ENCODE measurements around the gene CCDC167. TPM values are rescaled to one million over a fixed set of nuclear protein-coding genes. Genes with fewer than 3 reads are reported as not detected.

CCDC167 gene
- total RNA-seq, 2 experiments from 2014 or later: 53.4 to 57.1 TPM

DNA sequence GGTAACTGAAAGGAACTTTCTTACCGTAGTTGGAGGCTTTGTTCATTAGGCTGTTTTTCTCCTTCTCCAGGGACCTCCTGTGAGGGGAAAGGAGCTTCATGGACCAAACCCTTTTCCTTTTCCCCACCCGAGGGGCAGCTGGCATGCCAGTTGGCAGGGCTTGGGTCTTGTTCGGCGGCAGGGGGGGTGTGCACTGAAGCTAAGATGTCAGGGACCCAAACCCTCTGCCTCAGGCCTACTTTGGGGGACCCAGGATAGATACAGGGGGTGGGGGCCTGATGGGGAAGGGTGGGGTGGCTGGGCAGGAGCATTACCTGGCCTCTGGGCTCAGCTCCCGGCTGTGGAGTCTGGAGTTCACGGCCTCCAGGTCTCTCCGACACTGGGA is 14.9 kb downstream of the CCDC167 start:
- peaks cover 21% of the 10 kb centered on the region for H3K4me1 Mint-ChIP-seq (ENCODE audit: low read depth)
- CTCF ChIA-PET: interaction anchor here (0.5 to 4.4 kb wide), 13 partner anchors 10 to 207 kb away, joined by 3 to 54 read pairs (median 4); partner anchors contain the start of gene CCDC167
- H3K4me3 Mint-ChIP-seq: no peak overlapping the region
- DNase-seq: no peak
- H3K27me3 Mint-ChIP-seq (ENCODE audit: low read depth): no peaks in the 10 kb centered on the region
- peaks cover 23% of the 10 kb centered on the region for H3K36me3 Mint-ChIP-seq (ENCODE audit: low read depth)
- H3K9me3 Mint-ChIP-seq: no peaks in the 10 kb centered on the region
- intact Hi-C loops (cut with micrococcal nuclease): loop anchor here (1.0 to 2.0 kb wide), 5 partner anchors 82 to 208 kb away; no protein-coding TSS in a partner anchor
- H3K27ac Mint-ChIP-seq: no peak overlapping the region

DNA sequence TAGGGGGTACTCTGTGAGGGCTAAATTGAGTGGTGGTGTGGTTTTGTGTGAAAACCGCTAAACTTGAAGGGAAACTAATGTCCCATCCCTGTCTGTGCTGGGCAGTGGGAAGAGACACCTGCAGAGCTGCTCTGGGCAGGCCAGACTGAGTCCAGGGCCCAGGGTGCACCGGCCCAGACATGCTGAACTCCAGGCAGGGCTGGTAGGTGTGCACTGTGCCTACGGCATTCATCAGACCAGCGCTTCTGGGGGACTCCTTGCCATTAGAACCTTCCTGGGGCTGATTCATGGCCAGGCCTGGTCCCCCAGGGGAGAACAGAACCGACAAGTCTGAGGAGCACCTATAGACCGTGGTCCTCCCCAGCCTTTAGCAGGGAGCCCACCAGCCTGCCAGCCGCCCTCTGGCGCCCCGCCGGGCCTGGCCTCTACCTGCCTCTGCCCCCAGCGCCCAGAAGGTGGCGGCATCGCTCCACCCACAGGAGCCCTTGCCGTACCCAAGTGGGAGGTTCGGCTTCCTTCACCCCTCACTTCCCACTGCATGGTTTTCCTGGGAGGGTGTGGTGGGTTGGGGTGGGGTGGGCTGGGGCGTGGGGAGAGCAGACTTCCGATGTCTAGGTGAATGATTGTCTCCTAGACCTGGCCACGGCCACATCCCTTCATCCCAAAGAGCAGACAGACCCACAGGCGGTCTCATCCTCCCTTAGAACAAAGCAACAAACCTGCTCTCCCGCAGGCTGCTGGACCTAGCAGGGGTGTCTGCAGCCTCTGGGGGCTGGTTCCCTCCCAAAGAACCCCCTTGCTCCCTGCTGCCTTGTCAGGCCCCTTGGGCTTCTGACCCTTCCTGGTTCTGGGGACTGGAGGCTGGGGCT is 15.5 kb downstream of the CCDC167 start:
- Mint-ChIP-seq H3K36me3 (ENCODE audit: low read depth) (peaks cover 23% of the 10 kb centered on the region), H3K27ac (no peak overlapping the region), H3K4me3 (no peak overlapping the region), H3K4me1 (ENCODE audit: low read depth) (peaks cover 14% of the 10 kb centered on the region), H3K9me3 (no peaks in the 10 kb centered on the region), H3K27me3 (ENCODE audit: low read depth) (no peaks in the 10 kb centered on the region)
- intact Hi-C loops (cut with micrococcal nuclease): loop anchor here (1.0 to 2.0 kb wide), 5 partner anchors 82 to 208 kb away; no protein-coding TSS in a partner anchor
- CTCF ChIA-PET: interaction anchor here (0.7 to 4.4 kb wide), 11 partner anchors 9 to 208 kb away, joined by 3 to 54 read pairs (median 5); partner anchors contain the start of gene CCDC167
- peak; percentile 79 for DNase-seq

DNA sequence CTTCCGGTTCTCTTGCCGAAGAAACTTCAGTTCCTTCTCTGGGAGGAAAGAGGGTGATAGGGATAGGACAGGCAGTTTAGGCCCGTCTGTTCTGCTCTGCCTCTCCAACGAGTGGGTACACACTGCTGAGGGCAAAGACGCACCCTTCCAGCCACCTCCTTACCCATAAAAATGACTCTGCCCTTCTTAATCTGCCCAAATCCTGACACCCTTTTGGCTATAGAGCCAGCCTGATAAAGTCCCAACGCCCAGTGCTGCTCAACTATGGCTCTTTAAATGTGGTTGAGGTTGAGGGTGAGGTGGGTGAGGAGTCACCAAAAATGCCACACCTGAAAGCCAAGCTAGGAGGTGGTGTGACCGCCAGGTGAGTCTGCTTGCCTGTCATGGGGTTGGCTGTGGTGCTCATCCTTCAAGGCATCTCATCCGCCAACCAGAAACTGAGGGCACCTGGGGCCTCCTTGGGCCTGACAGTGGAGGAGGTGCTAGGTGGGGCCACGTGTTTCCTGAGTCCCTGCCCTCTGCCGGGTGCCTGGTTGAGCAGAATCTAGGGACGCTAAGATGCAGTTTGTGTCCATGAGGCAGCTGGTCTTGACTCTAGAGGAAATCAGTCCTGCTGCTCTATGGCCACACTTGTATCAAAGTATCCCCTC is 16.3 kb downstream of the CCDC167 start:
- H3K27ac Mint-ChIP-seq: no peak overlapping the region
- H3K4me3 Mint-ChIP-seq: no peak overlapping the region
- H3K36me3 Mint-ChIP-seq (ENCODE audit: low read depth): peaks cover 17% of the 10 kb centered on the region
- DNase-seq: no peak
- no peaks in the 10 kb centered on the region for H3K9me3 Mint-ChIP-seq
- H3K27me3 Mint-ChIP-seq (ENCODE audit: low read depth): no peaks in the 10 kb centered on the region
- peaks cover 7% of the 10 kb centered on the region for H3K4me1 Mint-ChIP-seq (ENCODE audit: low read depth)
- CTCF ChIA-PET: interaction anchor here (4.4 kb wide), 1 partner anchor 82 kb away, joined by 54 read pairs; no protein-coding TSS in a partner anchor
- intact Hi-C loops (cut with micrococcal nuclease): no loop called here

DNA sequence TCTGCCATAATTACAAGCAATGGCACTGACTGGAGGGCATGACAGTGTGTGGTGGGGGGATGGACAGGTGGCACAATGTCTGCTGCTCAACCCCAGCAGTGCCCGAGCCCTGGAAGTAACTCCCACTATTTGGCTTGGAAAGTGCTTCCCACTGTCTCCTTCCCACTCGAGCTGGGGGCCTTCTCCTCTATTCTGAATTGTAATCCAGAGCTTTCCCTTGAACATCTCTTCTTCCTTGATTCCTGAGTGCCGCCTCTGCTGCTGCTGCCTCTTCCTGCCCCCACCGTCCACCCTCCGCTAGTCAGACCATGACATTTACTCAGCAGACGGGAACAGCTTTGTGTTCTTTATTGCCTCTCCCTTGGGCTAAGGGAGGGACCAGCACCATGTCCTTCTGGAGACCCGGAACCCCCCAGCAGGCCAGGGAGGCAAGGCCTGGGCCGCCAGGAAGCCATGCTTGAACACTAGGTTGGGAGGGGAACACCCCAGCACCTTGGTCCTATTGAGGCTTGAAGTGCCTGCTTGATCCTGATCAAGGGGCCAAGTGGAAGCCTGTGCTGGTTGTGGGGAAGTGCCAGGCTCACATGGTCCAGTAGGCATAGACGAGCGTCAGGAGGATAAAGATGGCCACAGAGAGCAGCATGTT is 17.0 kb downstream of the CCDC167 start:
- no peak overlapping the region for H3K27ac Mint-ChIP-seq

DNA sequence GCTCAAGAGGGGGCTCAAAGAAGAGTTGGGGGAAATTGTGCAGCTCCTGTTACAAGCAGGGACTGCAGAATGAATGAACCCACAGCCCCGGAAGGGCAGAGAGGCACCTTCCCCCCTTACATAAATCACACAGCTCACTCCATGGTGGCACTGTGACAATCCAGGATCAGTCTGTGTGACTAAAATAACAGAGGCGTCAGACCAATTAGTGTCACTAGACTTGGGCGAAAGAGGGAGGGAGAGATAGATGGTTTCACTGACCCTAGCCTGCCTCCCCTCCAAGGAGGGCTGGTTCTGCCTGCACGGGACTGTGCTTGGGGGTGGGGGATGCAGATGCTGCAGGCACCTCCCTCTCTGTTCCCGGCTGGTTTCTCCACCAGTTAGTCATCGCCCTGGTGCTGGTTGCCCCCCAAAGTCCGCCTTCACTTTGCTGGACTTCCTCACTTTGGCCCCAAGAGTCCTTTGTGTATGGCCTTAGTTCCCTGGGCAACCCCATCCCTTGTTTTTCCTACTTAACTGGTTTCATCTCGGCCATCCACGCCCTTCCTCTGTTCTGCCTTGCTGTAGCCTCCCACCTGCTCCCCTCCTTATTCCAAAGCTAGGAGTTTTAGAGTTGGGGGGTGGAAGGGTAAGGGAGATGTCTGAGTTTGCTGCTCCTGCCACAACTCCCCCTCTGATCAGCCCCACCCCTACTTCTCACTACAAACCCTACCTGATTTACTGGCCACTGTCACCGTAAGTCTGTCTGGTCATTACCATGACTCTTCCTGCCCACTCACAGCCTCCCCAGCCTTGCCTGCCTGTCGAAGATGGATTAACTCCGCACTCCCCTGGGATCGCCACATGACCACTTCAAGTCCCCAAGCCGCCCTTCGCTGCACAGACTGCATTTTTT is 17.7 kb downstream of the CCDC167 start:
- no peaks in the 10 kb centered on the region for H3K4me1 Mint-ChIP-seq (ENCODE audit: low read depth)
- DNase-seq: no peak
- no peaks in the 10 kb centered on the region for H3K27me3 Mint-ChIP-seq (ENCODE audit: low read depth)
- H3K27ac Mint-ChIP-seq: no peak overlapping the region
- H3K36me3 Mint-ChIP-seq (ENCODE audit: low read depth): peaks cover 11% of the 10 kb centered on the region
- H3K9me3 Mint-ChIP-seq: no peaks in the 10 kb centered on the region
- intact Hi-C loops (cut with micrococcal nuclease): no loop called here
- CTCF ChIA-PET: interaction anchor here (0.6 to 4.4 kb wide), 4 partner anchors 84 to 115 kb away, joined by 3 to 54 read pairs (median 3); no protein-coding TSS in a partner anchor
- no peak overlapping the region for H3K4me3 Mint-ChIP-seq

More for the DNA sequence above, 17.0 kb downstream of the CCDC167 start:
- Mint-ChIP-seq H3K4me1 (ENCODE audit: low read depth) (peaks cover under 1% of the 10 kb centered on the region), H3K9me3 (no peaks in the 10 kb centered on the region), H3K36me3 (ENCODE audit: low read depth) (peaks cover 12% of the 10 kb centered on the region), H3K4me3 (no peak overlapping the region), H3K27me3 (ENCODE audit: low read depth) (no peaks in the 10 kb centered on the region)
- CTCF ChIA-PET: interaction anchor here (4.4 kb wide), 1 partner anchor 83 kb away, joined by 54 read pairs; no protein-coding TSS in a partner anchor
- intact Hi-C loops (cut with micrococcal nuclease): no loop called here
- DNase-seq: no peak

DNA sequence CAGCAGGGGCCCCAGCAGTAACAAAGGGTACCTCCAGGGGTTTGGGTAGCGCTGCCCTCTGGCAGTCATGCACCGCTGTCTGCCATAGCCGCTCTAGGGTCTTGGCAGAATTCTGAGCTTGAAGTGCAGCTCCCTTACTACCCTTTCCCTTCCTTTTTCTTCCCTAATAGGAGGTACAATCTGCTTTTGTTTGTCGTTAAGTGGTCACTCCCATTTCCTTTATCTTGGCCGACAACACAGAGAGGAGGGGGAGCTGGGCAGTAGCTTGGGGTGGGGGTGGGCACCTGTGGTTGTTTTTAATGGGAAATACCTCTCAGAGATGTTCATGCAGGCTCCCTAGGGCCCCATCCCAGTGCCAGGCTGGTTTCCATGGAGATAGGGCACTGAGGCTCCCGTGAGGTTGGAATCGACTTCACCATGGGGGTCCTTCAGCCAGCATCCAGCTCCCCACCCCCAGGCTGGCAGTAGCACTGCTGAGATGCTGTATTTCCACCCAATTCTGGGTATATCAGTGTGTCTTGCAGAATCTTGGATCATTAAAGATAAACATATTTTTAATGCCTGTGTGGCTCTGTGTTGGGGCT is 18.6 kb downstream of the CCDC167 start:
- H3K4me3 Mint-ChIP-seq: no peak overlapping the region
- intact Hi-C loops (cut with micrococcal nuclease): no loop called here
- CTCF ChIA-PET: interaction anchor here (0.6 to 1.4 kb wide), 3 partner anchors 14 to 98 kb away, joined by 3 to 4 read pairs (median 3); no protein-coding TSS in a partner anchor

DNA sequence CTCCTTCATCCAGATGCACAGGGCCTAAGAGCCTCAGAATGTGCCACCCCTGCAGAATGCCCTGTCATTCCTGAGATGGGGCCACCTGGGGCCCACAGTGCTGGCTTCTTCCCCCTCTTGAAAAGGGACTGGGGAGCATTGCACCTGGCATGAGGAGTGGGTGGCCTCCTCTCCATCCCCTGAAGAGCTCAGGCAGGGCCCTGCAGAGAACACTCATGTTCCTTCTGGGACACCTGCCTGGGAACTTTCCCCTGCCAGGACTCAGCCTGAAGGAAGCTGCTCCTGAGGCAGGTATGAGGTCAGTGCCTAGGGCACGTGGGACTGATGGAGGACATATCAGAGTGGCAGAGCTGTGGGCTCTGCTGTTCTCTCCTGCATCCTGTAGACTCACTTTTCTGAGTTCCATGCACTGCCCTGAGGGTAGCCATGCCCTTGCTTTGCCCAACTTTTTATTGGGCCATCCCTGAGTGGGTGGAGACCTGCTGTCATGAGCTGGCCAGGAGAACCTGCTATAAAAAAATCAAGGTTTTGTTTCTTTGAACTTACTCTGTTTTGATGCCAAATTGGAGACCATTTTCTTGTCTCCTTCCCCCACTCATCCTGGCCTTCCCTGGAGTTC is 19.5 kb downstream of the CCDC167 start:
- H3K4me1 Mint-ChIP-seq (ENCODE audit: low read depth): no peaks in the 10 kb centered on the region
- no peak overlapping the region for H3K4me3 Mint-ChIP-seq
- no peaks in the 10 kb centered on the region for H3K27me3 Mint-ChIP-seq (ENCODE audit: low read depth)
- H3K9me3 Mint-ChIP-seq: no peaks in the 10 kb centered on the region
- intact Hi-C loops (cut with micrococcal nuclease): no loop called here
- peaks cover 11% of the 10 kb centered on the region for H3K36me3 Mint-ChIP-seq (ENCODE audit: low read depth)
- peak overlapping the region; percentile 24 for H3K27ac Mint-ChIP-seq
- CTCF ChIA-PET: interaction anchor here (1.1 to 1.4 kb wide), 3 partner anchors 13 to 86 kb away, joined by 3 to 4 read pairs (median 3); no protein-coding TSS in a partner anchor
- DNase-seq: no peak

More for the DNA sequence above, 18.6 kb downstream of the CCDC167 start:
- peak overlapping the region; percentile 41 for H3K27ac Mint-ChIP-seq
- no peaks in the 10 kb centered on the region for H3K27me3 Mint-ChIP-seq (ENCODE audit: low read depth)
- H3K4me1 Mint-ChIP-seq (ENCODE audit: low read depth): no peaks in the 10 kb centered on the region
- no peaks in the 10 kb centered on the region for H3K9me3 Mint-ChIP-seq
- DNase-seq: no peak
- H3K36me3 Mint-ChIP-seq (ENCODE audit: low read depth): peaks cover 11% of the 10 kb centered on the region

DNA sequence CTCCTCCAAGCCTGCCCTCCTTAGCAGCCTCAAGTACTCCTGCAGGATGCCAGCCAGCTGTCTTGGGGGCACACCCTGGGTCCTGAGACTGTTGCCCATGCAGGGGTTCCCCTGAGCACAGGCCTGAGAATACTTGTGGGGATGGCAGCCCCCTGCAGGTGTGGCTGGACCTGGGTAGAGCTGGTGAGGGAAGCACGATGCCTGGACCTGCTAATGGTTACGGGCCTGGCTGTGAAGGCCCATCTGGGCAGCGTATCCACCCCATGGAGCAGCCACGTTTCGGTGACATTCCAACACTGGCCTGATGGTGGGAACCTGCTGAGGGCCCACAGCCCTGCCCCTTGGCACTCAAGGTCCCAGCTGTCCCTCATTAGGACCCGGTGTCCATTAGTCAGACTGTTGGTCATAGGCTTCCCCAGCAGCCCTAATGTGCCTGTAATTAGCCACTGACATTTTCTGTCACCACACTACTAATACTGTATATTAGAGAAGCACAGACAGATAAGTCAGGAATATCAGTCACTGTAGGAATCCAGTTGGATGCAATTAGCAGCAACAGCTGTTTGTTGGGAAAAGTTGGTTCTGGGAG is 20.3 kb downstream of the CCDC167 start:
- no peak overlapping the region for H3K4me3 Mint-ChIP-seq
- H3K9me3 Mint-ChIP-seq: no peaks in the 10 kb centered on the region
- no peaks in the 10 kb centered on the region for H3K27me3 Mint-ChIP-seq (ENCODE audit: low read depth)
- H3K4me1 Mint-ChIP-seq (ENCODE audit: low read depth): no peaks in the 10 kb centered on the region
- CTCF ChIA-PET: interaction anchor here (1.1 to 1.4 kb wide), 3 partner anchors 16 to 86 kb away, joined by 3 to 4 read pairs (median 3); no protein-coding TSS in a partner anchor
- H3K36me3 Mint-ChIP-seq (ENCODE audit: low read depth): peaks cover 14% of the 10 kb centered on the region
- intact Hi-C loops (cut with micrococcal nuclease): no loop called here
- DNase-seq: no peak
- no peak overlapping the region for H3K27ac Mint-ChIP-seq

DNA sequence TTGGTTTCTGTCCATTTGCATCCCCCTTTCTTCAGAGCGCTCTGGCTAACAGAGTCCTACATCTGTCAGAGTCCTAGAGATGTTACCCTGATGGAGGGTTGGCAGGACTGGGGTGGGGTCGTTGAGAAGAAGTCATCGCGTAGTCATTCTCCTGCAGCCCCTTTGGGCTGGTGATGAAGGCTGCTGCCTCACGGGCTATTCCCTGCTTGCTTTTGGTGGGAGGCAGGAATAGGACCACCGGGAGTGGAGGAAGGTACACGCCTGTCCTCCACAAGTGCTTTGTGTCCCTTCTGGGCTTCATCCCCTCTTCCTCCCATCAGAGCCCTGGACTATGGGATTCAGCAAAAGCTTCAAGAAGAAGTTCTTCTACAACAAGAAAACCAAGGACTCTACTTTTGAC is 20.9 kb downstream of the CCDC167 start:
- CTCF ChIA-PET: interaction anchor here (1.1 kb wide), 2 partner anchors 16 to 57 kb away, joined by 3 read pairs; no protein-coding TSS in a partner anchor
- H3K4me3 Mint-ChIP-seq: no peak overlapping the region
- H3K36me3 Mint-ChIP-seq (ENCODE audit: low read depth): peaks cover 18% of the 10 kb centered on the region
- H3K27me3 Mint-ChIP-seq (ENCODE audit: low read depth): no peaks in the 10 kb centered on the region
- no peaks in the 10 kb centered on the region for H3K9me3 Mint-ChIP-seq
- no peaks in the 10 kb centered on the region for H3K4me1 Mint-ChIP-seq (ENCODE audit: low read depth)
- DNase-seq: no peak
- H3K27ac Mint-ChIP-seq: no peak overlapping the region
- intact Hi-C loops (cut with micrococcal nuclease): no loop called here

DNA sequence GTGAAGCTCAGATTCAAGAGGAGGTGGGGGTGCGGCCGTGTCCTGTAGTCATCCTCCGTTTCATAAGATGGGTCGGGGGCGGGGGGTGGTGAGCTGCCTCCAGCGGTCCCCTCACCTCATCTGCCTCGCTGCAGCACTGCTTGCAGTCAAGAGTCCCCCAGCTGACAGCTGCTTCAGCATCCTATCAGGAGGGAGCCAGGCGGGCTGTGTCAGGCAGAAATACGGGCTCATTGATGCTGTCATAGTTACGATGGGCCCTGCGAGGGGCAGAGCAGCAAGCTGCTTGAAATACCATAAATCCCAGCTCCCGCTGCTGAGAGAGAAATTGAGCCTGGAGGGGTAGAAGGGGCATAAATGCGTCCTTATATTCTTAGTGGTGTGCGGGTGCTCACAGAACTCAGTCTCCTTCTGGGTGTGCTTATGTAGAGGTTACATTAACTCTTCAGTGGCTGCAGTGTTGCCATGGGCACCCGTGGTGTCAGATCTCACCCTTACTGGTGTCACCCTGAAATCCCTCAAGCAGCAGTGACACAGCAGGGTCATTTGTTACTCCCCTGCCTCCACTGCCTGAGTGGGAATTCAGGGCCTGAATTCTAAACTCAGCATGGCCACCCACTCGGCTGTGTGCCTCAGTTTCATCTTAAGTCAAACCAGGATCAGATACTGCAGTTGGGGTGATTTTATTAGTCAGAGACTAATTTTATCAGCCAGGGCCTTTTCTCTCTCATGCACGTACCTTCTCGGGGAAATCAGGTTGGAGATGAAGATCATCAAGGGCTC is 21.8 kb downstream of the CCDC167 start:
- intact Hi-C loops (cut with micrococcal nuclease): no loop called here
- Mint-ChIP-seq H3K36me3 (ENCODE audit: low read depth) (peaks cover 19% of the 10 kb centered on the region), H3K27me3 (ENCODE audit: low read depth) (no peaks in the 10 kb centered on the region), H3K27ac (no peak overlapping the region), H3K4me1 (ENCODE audit: low read depth) (no peaks in the 10 kb centered on the region), H3K9me3 (no peaks in the 10 kb centered on the region), H3K4me3 (no peak overlapping the region)
- DNase-seq: no peak
- CTCF ChIA-PET: interaction anchor here (1.1 kb wide), 1 partner anchor 17 kb away, joined by 3 read pairs; no protein-coding TSS in a partner anchor

Measured in activated naive CD4-positive, alpha-beta T cell treated with anti-CD3 and anti-CD28 coated beads for 36 hours (primary cell).